ENCODE measurements around the gene PIGB. TPM values are rescaled to one million over a fixed set of nuclear protein-coding genes. Genes with fewer than 3 reads are reported as not detected.

Gene PIGB
- total and polyA plus RNA-seq, 2 of the 13 experiments (the other 11 are each of a cell fraction or from before 2014, with no cell fraction given), result 14.5 to 19.1 TPM

- Histone ChIP-seq H2AFZ (ENCODE audit: low read length) (no peak overlapping the region), H3K79me2 (ENCODE audit: insufficient read depth, low read length) (no peaks in the 10 kb centered on the region), H3K4me3 (replicated peaks in 1 of 3; ENCODE audit: insufficient read depth in 1 of 3, low read depth in 2 of 3, low read length in 3 of 3) (no peak overlapping the region), H3K36me3 (replicated peaks in 1 of 2; ENCODE audit: control insufficient read depth in 1 of 2, insufficient read depth in 2 of 2, low read length in 2 of 2) (no peaks in the 10 kb centered on the region), H3K4me1 (ENCODE audit: insufficient read depth, low read length) (peaks cover 40% of the 10 kb centered on the region), H4K20me1 (ENCODE audit: insufficient read depth, low read length) (no peaks in the 10 kb centered on the region), H3K9me3 (ENCODE audit: low read length) (no peaks in the 10 kb centered on the region), H3K9ac (ENCODE audit: insufficient read depth, low read depth, low read length) (no peak overlapping the region), H3K27ac (ENCODE audit: extremely low read length, insufficient read depth, low read length) (peak overlapping the region; percentile 66), H3K27me3 (ENCODE audit: control insufficient read depth in 1 of 2, insufficient read depth in 2 of 2, low read length in 2 of 2) (no peaks in the 10 kb centered on the region), H3K4me2 (ENCODE audit: low read depth, low read length) (no peak overlapping the region)
- intact Hi-C loops (cut with micrococcal nuclease; ENCODE audit: unreplicated experiment) (no loop called here), in situ Hi-C loops (cut with HindIII; ENCODE audit: extremely low pct_ligation_motif_present, low pct_unique_long_range_greater_than_20kb) (no loop called here)
- no peak for DNase-seq (ENCODE audit: low spot score)
- BruUV-seq (replicated peaks), result no TSS peak
- ATAC-seq, result no peak
- TF ChIP-seq XRCC5 (optimal IDR thresholded peaks at IDR 0.05; ENCODE audit: low read length), result no peak
- no peak for TF ChIP-seq ATF7-NPFF (CRISPR knock-in tag; IDR thresholded peaks at IDR 0.05; ENCODE audit: low read depth)
- no peak for TF ChIP-seq ZBTB4 (CRISPR knock-in tag; IDR thresholded peaks at IDR 0.05; ENCODE audit: borderline replicate concordance)
- TF ChIP-seq ZNF367 (CRISPR knock-in tag; IDR thresholded peaks at IDR 0.05; ENCODE audit: borderline replicate concordance), result no peak
- no peak for TF ChIP-seq ZNF460 (CRISPR knock-in tag; IDR thresholded peaks at IDR 0.05; ENCODE audit: borderline replicate concordance)
- no peak for TF ChIP-seq ZNF33B (CRISPR knock-in tag; IDR thresholded peaks at IDR 0.05)
- no peak for TF ChIP-seq BCL6 (CRISPR knock-in tag; IDR thresholded peaks at IDR 0.05)
- TF ChIP-seq ZKSCAN1 (IDR thresholded peaks at IDR 0.05; ENCODE audit: low read length), result no peak
- no peak for TF ChIP-seq TCF7L2 (IDR thresholded peaks at IDR 0.05; ENCODE audit: low read depth, low read length)
- TF ChIP-seq FOXJ3 (CRISPR knock-in tag; IDR thresholded peaks at IDR 0.05; ENCODE audit: borderline replicate concordance), result no peak
- no peak for TF ChIP-seq ZFYVE20 (CRISPR knock-in tag; IDR thresholded peaks at IDR 0.05; ENCODE audit: borderline replicate concordance, low read depth)
- no peak for TF ChIP-seq ZFP1 (CRISPR knock-in tag; IDR thresholded peaks at IDR 0.05)
- TF ChIP-seq MNT (IDR thresholded peaks at IDR 0.05), result no peak
- no peak for TF ChIP-seq SOX13 (IDR thresholded peaks at IDR 0.05)
- TF ChIP-seq SOX13 (CRISPR knock-in tag; conservative IDR thresholded peaks at IDR 0.05 in 1 of 2, IDR thresholded peaks at IDR 0.05 in 1 of 2), result no peak
- no peak for TF ChIP-seq JDP2 (CRISPR knock-in tag; IDR thresholded peaks at IDR 0.05; ENCODE audit: borderline replicate concordance)
- TF ChIP-seq SKI (IDR thresholded peaks at IDR 0.05; ENCODE audit: partially characterized antibody), result no peak
- no peak for TF ChIP-seq PHF5A (CRISPR knock-in tag; IDR thresholded peaks at IDR 0.05; ENCODE audit: low read depth, unreplicated experiment)
- CTCF ChIA-PET (ENCODE audit: low intra/inter-chr PET ratio, low total read pairs), result no interaction called here
- POLR2A ChIA-PET, result no interaction called here
- no peak for FAIRE-seq
Observed at GRCh38 chr15:55402707-55403106, 83.7 kb downstream of the PIGB start.

Data from HepG2 (cell line).